WTC11 (cell line): ENCODE data around the gene CAMK2G.

Experiments
- CTCF ChIP-seq: fragments of 200-600 bp; IDR thresholded peaks from 2 replicates; pipeline ENCODE4 v1.8.0; 2022; ENCODE audit warnings: antibody characterized with exemption
- NFYB ChIP-seq: sonication (generic); formaldehyde crosslinking; conservative IDR thresholded peaks from 2 replicates; pipeline ENCODE4 v1.8.0; 2022; ENCODE audit warnings: low read depth, missing genetic modification reagents

GRCh38 chr10:73848821-73849489, 25.4 kb downstream of the CAMK2G start:
- peak; percentile 100 for TF ChIP-seq CTCF
- TF ChIP-seq NFYB = no peak
